ENCODE measurements around the gene EDDM13.

- TF ChIP-seq CTCF (IDR thresholded peaks at IDR 0.05) (no peak), POLR2A (IDR thresholded peaks at IDR 0.05) (no peak)
Measured at GRCh38 chr19:56332695-56333094, 60.1 kb downstream of the EDDM13 start.
